ENCODE results near the gene CPS1.

DNA sequence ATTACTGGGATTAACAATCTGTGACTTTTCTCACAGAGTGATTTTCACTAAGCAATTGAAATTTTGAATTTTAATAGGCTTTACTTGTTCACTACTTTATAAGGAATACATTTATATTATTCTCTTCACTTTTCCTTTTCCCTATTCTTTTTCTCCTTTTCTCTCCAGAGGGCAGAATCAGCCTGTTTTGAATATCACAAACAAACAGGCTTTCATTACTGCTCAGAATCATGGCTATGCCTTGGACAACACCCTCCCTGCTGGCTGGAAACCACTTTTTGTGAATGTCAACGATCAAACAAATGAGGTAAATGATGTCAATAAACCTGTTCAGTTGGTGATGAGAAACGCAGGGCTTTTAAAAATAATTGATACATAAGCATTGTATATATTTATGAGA is 35.3 kb downstream of the CPS1 start:
- no peak for TF ChIP-seq YY1 (IDR thresholded peaks at IDR 0.05; ENCODE audit: insufficient read depth, insufficient read length)
- TF ChIP-seq SUZ12 (IDR thresholded peaks at IDR 0.05; ENCODE audit: extremely low read depth, insufficient read depth, insufficient read length), result no peak
